Fibroblast of the aortic adventitia (primary cell): Measurements from ENCODE around the gene GRM8. TPM values are rescaled to one million over a fixed set of nuclear protein-coding genes. Genes with fewer than 3 reads are reported as not detected.

Source experiments
- DNase-seq: peaks from one replicate; pipeline ENCODE4 v3.0.0-alpha.2; 2010; ENCODE audit warnings: low read depth
- H3K4me3 ChIP-seq: 2 replicates; pipeline ENCODE4 v1.5.1; 2011; ENCODE audit warnings: low read depth, mild to moderate bottlenecking, control low read depth, low read length, moderate library complexity
- CTCF ChIP-seq: IDR thresholded peaks from 2 replicates; pipeline ENCODE4 v1.5.1; 2011; ENCODE audit warnings: mild to moderate bottlenecking, low read length, control low read depth, inconsistent platforms; ENCODE audit not compliant: insufficient read depth
- total RNA-seq: library from RNA; depleted of rRNA; stranded (reverse); fragments of >200 nt; gene quantifications from 2 replicates; pipeline ENCODE4 v1.2.3, GENCODE V29; 2012; ENCODE audit warnings: low replicate concordance

GRM8 gene
- total RNA-seq, 1 donor: 0.36 TPM

- DNase-seq: no peak
- H3K4me3 ChIP-seq: no peak overlapping the region
- no peak for TF ChIP-seq CTCF
Measured at GRCh38 chr7:127264219-127264618, 11.5 kb upstream of the GRM8 start.

- no peak for DNase-seq
- no peak for TF ChIP-seq CTCF
- no peak overlapping the region for H3K4me3 ChIP-seq
Measured at GRCh38 chr7:127258111-127258510, 5.4 kb upstream of the GRM8 start.

- TF ChIP-seq CTCF: no peak
- DNase-seq: no peak
- H3K4me3 ChIP-seq: no peak overlapping the region
Measured at GRCh38 chr7:127257086-127257485, 4.3 kb upstream of the GRM8 start.

- no peak overlapping the region for H3K4me3 ChIP-seq
- no peak for TF ChIP-seq CTCF
- DNase-seq: no peak
Measured at GRCh38 chr7:127256041-127256725, 3.4 kb upstream of the GRM8 start.

GRCh38 chr7:127254163-127254684 lies 1.5 kb upstream of the GRM8 start:
- DNase-seq: no peak
- TF ChIP-seq CTCF: no peak
- H3K4me3 ChIP-seq: no peak overlapping the region

GRCh38 chr7:127253281-127254162 lies 781 bp upstream of the GRM8 start:
- TF ChIP-seq CTCF: peak; percentile 88

More at GRCh38 chr7:127253281-127254162, 781 bp upstream of the GRM8 start:
- DNase-seq: peak; percentile 45
- H3K4me3 ChIP-seq: peak overlapping the region; percentile 72
